ENCODE results near the gene GABRD.

Gene GABRD

DNA sequence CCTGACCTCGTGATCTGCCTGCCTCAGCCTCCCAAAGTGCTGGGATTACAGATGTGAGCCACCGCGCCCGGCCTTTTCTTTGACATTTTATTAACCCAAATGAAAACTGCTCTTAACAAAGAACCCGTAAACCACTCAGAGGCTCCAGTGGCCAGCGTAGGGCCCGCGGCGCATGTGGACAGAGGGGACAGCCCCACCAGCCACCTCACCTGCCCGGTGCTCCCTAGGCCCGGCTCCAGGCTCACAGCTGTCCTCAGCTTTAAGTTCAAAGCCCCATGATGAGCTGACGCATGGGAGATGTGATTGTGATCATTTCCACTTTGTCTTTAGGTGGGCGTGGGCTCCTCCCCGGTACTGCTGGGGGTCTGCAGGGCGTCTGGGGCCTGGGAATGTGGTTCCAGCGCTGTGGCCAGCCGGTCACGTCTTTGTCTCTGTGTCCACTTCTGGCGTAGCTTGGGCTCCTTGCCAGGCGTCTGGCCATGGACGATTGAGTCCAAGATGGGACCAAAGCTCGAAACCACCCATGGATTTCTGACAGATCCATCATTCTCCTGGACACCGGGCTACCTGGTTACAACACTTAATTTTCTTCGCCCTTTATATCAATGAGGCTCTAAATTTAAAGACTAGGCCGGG, 37.9 kb downstream of the GABRD start:
- no peak for FAIRE-seq

DNA sequence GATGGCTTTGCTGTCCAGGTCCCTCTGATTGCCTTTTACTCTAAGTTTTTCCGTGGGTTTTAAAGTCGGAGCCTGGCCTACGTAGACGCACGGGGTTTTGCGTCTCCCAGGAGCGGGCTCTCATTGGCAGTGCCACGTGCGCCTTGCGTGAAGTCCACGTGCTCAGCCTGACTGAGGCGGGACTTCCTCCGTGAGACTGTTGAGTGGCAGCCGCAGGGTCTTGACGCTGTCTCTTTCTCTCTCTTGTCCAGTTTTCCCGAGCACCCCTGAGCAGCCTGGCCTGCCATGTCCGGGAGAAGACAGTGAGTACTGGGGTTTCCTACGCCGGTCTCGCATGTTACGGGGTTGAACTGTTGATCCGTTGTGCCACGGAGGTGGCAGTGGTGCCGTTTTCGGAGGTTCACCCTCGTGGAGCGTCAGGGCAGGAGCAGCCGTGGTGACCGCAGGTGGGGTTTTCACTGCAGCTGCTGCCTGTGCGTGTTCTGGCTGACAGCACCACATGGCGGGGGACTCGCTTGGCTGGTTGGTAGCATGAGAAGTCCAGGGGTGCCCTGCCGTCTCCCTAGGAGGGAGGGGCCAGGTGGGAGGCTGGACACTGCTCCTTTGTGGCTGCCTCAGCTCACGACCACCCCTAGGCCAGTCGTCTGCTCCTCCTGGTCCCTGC, 40.3 kb downstream of the GABRD start:
- FAIRE-seq: no peak

DNA sequence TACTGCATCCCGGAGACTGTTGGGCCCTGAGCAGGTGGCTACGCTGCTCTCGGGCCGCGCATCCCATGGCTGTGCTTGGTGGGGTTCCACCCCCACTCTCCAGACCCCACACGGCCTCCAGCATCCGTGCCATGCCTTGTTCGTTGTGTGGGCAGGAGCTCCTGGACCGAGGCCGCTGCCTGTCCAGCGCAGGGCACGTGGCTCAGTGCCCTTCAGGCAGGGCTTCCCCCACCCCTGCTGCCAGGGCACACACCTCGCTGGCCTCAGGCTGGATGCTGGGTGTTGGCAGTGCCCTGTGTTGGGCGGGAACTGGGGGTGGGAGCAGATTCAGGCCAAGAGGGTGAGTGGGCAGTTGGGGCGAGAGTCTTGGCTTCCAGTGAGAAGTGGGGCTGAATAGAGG, 40.9 kb downstream of the GABRD start:
- no peak for FAIRE-seq

DNA sequence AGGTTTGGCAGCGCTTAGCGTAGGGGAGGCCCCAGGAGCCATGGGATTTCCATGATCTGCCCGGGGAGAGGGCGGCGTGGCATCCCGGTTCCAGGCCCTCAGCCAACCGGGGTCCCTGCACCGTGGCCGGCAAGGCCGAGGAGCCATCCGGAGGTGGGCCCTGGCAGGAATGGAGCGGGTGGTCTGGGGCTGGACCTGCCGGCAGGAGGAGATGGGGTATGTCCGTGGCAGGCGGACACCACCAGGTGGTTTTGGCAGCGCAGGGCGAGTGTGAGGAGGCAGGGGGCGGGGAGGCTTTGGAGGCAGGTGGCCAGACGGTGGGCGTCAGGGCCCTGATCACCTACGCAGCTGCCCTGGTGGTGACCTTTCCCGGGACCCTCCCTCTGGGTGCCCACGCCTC, 41.4 kb downstream of the GABRD start:
- no peak for FAIRE-seq

DNA sequence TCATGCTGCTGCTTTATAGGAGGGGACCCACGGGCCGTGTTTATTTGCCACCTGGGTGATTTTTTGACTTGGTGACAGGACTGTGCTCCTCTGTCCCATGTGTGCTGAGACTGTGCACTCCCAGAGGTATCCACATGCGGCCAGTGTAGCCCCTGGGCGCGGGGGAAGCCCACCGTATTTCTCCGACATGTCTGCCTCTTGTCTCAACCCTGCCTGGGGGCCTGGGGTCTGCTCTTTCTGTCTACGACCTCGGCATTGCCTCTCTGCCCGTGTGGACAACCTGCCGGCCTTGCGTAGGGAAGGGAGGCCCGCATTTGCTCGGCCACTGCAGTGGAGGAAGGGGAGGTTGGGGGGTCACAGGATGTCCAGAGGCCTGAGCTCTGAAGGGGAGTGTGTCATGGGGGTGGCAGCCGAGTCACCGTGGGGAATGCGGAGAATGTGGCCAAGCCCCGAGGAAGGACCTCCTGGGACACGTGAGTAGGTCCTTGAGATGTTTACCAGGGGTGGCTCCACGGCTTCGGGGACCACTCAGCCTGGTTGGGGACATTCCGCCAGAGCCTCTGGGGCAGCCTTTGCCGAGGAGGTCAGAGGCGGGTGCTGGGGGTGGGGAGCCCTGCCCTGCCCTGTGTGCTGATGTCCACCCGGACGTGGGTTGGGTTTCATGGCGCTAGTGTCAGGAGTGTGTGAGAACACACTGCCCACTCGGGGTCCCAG, 42.1 kb downstream of the GABRD start:
- FAIRE-seq: no peak

DNA sequence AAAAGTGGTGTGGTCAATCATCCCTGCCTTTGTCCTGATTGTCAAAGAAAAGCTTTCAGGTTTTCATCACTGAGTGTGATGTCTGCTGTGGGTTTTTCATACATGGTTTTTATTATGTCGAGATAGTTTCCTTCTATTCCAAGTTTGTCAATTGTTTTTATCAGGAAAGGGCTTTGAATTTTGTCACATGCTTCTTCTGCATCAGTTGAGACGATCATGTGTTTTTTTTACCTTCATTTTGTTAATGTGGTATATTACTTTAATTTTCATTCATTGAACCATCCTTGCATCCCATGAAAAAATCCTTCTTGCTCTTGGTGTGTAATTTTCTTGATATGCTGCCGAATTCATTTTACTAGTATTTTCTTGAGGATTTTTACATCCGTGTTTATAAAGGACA, 46.6 kb downstream of the GABRD start:
- no peak for FAIRE-seq

DNA sequence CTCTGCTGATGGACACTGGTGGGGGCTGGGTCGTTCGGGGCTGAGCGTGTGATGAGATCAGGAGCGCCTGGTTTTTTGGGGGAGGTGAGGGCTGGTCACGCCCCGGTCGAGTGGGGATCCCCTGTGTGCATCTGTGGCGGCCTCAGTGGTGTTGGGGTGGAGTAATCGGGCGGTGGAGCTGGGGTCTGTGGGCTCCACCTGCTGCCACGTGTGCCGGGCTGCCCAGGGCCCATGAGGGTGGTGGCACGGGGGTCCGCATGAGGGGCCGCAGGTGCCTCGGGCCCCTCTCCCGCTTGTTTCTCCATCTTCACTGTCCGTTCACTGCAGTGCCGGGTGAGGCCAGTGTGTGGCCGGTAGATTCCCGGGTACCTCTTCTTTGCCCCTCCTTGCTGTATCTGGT, 48.2 kb downstream of the GABRD start:
- FAIRE-seq: no peak

DNA sequence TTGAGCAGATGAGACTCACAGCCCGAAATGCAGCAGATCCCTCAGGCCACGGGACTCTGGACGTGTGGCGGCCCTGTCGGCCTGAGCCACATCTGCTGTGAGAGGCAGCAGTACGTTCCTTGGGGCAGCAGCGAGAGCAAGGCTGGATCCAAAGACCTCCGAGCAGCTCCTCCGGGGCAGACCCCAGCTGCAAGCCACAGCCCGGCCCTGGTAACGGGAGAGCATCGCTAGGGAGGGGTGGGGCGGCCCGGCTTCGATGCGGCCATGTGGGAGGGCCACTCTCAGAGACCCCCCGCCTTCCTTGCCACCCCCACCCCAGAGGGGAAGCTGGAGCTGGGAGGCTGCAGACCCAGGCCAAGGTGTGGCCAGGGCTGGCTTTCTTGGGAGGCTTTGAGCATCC, 48.8 kb downstream of the GABRD start:
- no peak for FAIRE-seq

DNA sequence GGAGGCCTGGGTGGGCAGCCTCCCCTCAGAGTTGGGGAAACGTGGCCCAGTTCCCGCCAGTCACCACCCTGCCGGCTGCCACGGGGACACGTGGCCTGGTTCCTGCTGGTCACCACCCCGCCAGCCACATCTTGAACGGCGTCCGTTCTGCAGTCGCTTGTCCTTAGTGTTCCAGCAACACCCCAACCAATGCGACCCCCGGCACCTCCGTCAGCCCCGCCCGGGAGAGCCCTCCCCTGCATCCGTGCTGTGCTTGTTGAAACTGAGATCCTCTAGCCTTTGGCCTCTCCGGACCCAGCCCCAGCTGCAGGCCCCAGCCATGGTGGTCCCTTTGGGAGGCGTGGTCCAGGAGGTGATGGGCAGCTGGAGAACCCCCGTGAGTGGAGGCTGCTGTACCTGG, 49.8 kb downstream of the GABRD start:
- FAIRE-seq: no peak

DNA sequence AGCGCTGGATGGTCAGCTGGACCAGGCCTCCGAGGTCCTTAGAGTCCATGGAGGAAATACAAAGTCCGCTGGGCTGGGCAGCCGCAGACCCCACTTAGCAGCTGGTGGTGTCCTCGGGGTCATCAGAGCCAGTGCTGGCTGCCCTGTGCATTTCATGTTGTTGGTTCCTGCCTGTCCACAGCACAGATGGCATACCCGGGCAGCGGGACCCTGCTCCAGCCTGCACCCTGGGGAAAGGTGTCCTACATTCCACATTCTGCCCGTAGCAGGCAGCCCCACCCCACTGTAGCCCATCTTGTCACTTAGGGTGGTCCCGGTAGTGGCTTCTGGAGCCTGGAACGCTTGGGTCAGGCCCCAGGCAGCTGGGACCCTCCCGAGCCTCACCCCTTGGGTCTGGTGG, 50.9 kb downstream of the GABRD start:
- FAIRE-seq: no peak

DNA sequence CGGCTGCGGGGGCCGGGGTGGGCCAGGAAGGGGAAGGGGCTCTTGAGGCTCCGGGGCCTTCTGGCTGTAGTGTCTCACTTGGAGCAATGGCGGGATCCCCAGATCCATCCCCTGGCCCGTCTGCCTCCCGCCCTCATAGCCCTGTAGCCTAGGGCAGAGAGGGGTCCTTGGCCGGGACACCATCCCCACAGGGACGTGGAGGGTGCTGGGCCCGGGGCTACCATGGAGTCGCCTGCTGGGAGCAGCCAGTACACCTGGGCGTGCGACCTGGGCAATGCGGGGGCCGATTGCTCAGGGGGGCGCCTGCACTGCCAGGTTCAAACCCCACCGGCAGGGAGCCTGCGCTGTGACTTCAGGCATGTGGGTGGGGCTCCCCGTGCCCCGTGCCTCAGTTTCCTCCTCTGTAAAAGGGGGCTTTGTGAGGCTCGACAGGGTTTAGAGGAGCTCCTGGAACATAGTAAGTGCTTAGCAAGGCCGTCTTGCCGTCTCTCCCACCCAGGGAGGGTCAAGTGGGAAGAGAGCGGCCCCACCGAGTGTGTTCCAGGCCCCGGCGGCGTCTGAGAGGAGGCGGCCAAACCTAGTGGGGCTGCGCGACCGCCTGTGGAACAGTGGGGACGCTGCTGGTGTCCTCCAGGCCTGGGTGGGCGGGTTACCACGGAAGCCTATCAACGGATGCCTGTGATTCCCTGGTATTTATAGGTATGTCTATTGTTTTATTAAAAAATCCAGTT, 51.8 kb downstream of the GABRD start:
- FAIRE-seq: no peak

DNA sequence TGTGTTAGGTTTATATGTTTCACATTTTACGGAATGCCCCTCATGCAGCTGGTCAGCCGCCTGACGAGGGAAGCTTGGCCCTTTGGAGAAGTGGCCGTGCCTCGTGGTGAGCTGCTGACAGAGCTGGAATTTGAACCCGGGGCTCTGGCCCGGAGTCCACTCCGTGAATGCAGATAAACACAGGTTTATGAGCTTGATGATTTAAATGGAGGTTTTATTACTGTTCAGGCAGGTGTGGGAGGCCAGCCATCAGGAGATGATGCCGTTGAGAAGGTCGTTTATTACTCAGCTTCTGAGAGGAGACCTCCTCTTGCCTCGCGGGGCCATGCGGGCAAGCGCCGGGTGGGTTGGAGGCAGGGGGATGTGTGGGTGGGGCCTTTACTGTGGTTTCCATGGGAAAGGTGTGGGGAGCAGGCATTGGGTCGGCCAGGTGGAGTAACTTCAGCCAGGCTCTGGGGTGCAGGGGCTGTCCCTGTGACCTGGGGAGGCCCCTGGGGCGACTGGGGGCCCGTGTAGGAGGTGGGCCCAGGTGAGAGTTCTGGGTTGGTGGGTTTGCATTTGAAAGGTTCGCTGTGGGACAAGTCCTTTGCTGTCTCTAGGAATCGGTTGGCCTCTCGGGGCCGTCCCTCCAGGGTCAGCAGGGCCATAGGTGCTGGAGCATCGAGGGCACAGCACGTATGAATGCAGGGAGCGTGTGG, 53.1 kb downstream of the GABRD start:
- no peak for FAIRE-seq

DNA sequence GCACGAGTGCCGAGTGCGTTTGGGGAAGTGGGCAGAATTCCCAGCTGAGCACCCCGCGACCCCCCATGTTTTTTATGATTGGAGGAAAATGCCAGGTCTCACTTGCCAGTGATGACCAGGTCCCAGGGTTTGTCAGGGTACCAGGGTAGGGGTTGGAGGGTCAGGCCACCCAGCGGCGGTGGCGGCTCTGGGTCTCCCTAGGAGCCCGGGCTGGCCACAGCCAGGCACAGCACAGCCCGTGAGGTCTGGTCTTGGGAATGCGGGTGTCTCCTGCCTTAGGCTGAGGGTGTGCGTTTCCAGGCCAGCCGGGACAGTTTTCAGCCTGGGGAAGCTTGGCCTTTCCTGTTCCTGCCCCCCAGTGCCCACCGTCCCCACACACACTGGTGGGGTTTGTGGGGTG, 53.7 kb downstream of the GABRD start:
- FAIRE-seq: no peak

DNA sequence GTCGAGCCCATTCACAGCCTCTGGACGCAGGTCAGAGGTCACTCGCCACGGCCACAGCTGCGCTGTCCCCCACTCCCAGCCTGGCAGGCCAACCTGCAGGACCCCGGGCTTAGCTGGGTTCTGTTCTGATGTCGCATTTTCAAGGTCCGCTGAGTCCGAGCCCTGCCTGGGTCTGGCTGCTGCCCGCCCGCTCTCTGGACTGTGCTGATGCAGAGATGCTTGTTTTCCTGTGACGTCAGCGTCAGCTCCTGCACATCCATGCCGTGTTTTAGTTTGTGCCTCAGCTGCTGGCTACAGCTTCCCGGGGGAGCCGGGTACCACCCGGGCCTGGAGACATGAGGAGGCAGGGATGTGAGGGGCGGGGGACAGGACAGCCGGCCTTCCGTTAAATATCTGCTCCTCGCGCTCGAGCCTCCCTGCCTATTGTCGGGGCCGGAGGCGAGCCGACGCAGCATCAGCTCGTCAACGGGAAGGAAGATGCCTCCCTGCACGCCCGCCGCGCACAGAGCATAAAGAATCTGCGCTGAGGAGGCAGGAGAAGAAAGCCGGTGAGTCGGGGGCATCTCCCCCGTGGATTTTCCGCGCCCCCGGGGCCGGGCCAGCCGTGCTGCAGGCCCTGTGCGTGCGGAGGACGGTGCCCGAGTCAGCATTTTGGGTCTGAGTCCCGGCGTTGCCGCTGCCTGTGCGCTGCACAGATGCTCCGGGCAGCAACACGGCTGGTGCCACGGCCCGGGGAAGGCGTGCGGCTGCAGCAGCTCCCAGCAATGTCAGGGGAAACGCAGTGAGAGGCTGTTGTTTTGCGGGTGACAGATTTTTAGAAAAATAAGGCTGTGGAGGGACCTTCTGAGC, 54.5 kb downstream of the GABRD start:
- no peak for FAIRE-seq

DNA sequence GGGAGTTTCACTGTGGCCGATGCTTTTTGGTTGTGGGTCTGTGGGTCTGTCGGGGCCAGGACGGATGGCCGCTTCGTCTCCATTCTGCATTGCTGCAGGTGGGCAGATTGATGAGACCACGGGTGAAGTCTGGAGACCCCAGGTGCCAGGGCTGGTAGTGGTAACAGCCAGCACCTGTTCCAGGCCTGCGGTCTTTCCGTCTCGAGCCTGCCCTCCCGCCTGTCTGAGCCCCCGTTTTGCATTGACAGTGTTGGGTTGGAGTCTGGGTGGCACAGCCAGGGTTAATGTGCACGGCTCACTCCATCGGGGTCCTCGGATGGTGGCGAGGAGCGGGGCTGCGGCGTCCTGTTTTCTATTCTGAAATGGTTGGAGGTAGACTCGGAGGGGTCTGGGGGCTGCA, 55.3 kb downstream of the GABRD start:
- FAIRE-seq: no peak

DNA sequence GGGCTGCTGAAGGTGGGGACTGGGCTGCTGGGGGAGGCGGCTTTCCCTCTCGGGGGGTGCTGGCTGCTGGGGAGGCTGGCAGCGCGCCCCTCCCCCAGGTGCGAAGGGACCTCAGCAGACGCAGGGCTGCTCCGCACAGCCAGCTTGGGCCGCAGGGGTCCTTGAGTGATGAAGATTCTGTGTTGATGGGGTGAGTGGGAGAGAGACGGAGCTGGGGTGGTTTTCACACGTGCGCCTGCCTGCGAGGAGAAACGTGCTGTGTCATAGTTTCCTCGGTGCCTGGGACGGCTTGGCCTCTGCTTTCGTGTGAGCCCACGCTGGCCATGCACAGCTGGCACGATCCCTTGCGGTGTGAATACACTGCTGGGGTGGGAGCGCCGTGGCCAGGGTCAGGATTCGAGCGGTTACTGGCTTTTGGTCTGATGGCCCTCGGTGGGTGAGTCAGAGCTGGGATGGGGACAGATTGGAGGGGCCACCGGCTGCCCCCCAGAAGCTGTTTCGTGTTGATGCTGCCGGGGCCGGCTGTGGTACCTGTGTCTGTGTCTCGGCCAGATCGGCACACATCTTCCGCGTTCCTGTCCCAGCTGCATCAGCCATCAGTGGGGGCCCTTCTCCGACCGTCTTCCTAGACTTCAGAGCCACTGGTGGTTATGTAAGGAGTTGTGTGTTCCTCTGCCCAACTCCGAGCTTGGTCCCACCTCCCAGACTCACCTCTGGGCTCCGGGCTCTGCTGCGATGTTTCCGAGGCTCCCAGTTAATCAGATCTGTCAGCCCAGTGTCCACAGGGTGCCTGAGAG, 56.0 kb downstream of the GABRD start:
- FAIRE-seq: no peak

DNA sequence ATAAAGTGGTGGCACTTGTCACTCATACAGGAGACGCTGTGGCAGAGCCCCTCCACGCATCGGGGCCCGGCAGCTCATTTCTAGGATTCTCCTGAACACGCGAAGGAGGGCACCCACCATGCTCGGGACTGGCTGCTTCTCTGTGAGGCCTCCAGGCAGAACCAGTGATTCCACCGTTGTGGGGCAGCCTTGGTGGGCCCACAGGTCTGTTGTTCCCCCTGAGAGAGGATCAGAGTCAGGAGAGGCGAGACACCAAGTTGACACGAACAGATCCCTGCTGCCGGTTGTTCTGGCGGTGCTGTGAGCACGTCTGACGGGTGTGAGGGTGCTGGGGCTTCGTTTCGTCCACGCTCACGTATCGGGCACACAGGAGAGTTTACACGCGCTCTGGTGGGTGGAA, 57.7 kb downstream of the GABRD start:
- no peak for FAIRE-seq

DNA sequence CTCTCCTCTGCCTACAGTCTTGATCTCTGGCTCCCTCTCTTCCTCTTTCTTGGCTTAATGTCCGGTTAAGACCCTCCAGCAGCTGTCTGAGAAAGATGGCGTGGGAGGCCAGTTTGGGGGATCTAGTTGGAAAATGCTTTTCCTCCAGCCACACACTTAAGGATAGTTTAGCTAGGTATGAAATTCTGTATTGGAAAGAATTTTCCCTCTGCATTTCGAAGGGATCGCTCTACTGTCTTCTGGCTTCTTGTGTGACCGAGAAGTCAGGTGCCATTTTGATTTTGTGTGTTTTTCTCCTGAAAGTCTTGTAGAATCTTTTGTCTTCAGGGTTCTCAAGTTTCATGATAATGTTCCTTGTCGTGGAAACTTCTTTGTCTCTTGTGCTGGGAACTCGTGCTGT, 59.0 kb downstream of the GABRD start:
- FAIRE-seq: no peak

DNA sequence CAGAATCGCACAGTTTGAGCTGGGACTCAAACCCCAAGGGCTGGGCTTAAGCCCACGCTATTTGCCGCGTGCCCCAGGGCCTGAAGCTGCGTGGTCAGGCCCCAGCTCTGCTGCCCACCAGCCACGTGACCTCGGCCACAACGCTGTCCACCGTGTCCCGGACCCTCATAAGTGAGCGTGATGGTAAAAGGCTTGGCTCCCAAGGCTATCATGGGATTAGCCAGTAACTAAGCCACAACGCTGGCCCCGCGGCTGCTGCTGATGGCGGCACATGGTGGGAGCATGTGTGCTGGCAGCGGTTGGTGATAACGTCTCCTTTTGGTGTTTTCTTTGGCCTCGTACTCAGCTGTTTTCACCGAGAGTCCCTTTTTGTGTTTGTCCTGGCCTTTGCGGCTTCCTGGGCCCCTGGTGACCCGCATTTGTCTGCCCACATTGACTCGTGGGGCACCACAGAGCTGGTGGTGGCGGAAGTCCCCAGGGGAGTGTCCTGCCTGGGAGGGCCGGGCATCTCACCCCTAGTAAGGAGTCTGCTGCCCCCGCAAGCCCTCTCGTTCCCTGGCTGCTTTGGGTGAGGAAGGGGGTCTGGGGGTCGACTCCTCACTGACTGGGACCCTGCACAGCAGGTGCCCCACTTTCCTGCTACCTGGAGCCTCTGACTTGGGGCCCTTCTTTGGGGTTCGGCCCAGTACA, 60.4 kb downstream of the GABRD start:
- no peak for FAIRE-seq

DNA sequence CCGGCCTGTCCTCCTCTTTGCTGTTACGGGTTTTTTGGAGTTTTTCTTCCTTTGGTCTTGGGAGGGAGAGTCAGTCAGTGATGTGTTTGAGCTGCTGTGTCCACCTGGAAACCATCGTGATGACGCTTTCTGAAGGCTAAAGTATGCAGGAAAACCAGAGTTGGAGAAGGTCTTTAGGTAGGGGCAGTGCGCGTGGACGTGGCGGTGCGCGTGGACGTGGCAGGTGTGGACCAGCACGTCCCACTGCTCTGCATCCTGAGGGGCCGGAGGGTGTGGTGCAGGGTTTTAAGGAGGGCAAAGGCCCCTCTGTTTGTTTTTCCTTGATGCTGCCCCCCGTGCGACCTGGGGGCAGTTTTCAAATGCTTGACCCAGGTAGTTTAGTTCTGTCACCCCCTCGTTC, 61.0 kb downstream of the GABRD start:
- FAIRE-seq: no peak

Measured in A204.1 (cell line).